Measurements from ENCODE around the gene VMP1. TPM values are rescaled to one million over a fixed set of nuclear protein-coding genes. Genes with fewer than 3 reads are reported as not detected.

VMP1 gene
- total and polyA plus RNA-seq, 2 donors (not counting 1 experiment from before 2014, with no cell fraction given): 125 to 235 TPM

- no peaks in the 10 kb centered on the region for H3K36me3 ChIP-seq (ENCODE audit: control insufficient read depth, insufficient read depth, low read length)
- no peaks in the 10 kb centered on the region for H4K20me1 ChIP-seq (ENCODE audit: control insufficient read depth, extremely low read depth, insufficient read depth, low read length)
- H3K4me2 ChIP-seq (ENCODE audit: extremely low read depth, insufficient read depth, low read length): no peak overlapping the region
- no peak overlapping the region for H2AFZ ChIP-seq (ENCODE audit: low read length)
- H3K79me2 ChIP-seq (ENCODE audit: control insufficient read depth, insufficient read depth, low read length): no peaks in the 10 kb centered on the region
- H3K27ac ChIP-seq (ENCODE audit: insufficient read depth, low read length): no peak overlapping the region
- H3K9me3 ChIP-seq (ENCODE audit: control insufficient read depth, insufficient read depth, low read depth, low read length): no peaks in the 10 kb centered on the region
- no peaks in the 10 kb centered on the region for H3K27me3 ChIP-seq (ENCODE audit: control insufficient read depth, insufficient read depth, low read length)
- peak; percentile 54 to 86 for DNase-seq (ENCODE audit: low read depth in 2 of 2)
- no peak overlapping the region for H3K4me3 ChIP-seq (replicated peaks in 1 of 4; ENCODE audit: control extremely low read depth in 1 of 4, insufficient read depth in 1 of 4, low read depth in 3 of 4, low read length in 4 of 4)
- TF ChIP-seq, protein P1, sequence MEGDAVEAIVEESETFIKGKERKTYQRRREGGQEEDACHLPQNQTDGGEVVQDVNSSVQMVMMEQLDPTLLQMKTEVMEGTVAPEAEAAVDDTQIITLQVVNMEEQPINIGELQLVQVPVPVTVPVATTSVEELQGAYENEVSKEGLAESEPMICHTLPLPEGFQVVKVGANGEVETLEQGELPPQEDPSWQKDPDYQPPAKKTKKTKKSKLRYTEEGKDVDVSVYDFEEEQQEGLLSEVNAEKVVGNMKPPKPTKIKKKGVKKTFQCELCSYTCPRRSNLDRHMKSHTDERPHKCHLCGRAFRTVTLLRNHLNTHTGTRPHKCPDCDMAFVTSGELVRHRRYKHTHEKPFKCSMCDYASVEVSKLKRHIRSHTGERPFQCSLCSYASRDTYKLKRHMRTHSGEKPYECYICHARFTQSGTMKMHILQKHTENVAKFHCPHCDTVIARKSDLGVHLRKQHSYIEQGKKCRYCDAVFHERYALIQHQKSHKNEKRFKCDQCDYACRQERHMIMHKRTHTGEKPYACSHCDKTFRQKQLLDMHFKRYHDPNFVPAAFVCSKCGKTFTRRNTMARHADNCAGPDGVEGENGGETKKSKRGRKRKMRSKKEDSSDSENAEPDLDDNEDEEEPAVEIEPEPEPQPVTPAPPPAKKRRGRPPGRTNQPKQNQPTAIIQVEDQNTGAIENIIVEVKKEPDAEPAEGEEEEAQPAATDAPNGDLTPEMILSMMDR (conservative IDR thresholded peaks at IDR 0.05 in 1 of 2, IDR thresholded peaks at IDR 0.05 in 1 of 2; ENCODE audit: low read depth in 1 of 2, low read length in 2 of 2): peak; percentile 41 to 59
- no peak for TF ChIP-seq EZH2 (IDR thresholded peaks at IDR 0.05; ENCODE audit: low read length, missing control alignments)
- H3K9ac ChIP-seq (ENCODE audit: insufficient read depth, low read length): no peak overlapping the region
- no peaks in the 10 kb centered on the region for H3K4me1 ChIP-seq (ENCODE audit: control insufficient read depth, extremely low read depth, insufficient read depth, low read length)
Measured at GRCh38 chr17:59859444-59860025, 152.1 kb downstream of the VMP1 start.

DNA sequence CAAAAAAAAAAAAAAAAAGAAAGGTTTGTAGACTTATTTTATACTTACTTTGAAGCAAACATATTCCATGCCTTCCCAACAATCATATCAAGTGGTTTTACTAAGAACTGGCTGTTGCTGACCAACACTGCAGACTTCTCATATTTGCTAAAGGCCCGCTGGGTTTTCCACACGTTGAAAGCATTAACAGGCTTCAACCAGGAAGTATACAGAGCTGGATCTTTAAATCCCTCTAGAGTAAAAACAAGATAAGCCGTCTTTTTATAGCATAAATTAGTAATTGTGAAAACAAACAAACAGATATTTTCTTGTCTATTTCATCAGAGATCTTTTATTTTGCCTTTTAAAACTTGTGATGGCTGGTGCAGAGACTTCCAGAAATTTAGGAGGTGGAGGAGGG is 156.2 kb downstream of the VMP1 start:
- Histone ChIP-seq H3K9ac (ENCODE audit: insufficient read depth, low read length) (no peak overlapping the region), H3K36me3 (ENCODE audit: control insufficient read depth, insufficient read depth, low read length) (no peaks in the 10 kb centered on the region), H3K4me2 (ENCODE audit: extremely low read depth, insufficient read depth, low read length) (no peak overlapping the region), H3K27me3 (ENCODE audit: control insufficient read depth, insufficient read depth, low read length) (no peaks in the 10 kb centered on the region), H3K9me3 (ENCODE audit: control insufficient read depth, insufficient read depth, low read depth, low read length) (no peaks in the 10 kb centered on the region), H3K27ac (ENCODE audit: insufficient read depth, low read length) (no peak overlapping the region), H3K4me1 (ENCODE audit: control insufficient read depth, extremely low read depth, insufficient read depth, low read length) (no peaks in the 10 kb centered on the region), H4K20me1 (ENCODE audit: control insufficient read depth, extremely low read depth, insufficient read depth, low read length) (no peaks in the 10 kb centered on the region), H3K4me3 (replicated peaks in 1 of 4; ENCODE audit: control extremely low read depth in 1 of 4, insufficient read depth in 1 of 4, low read depth in 3 of 4, low read length in 4 of 4) (no peak overlapping the region), H2AFZ (ENCODE audit: low read length) (no peak overlapping the region), H3K79me2 (ENCODE audit: control insufficient read depth, insufficient read depth, low read length) (no peaks in the 10 kb centered on the region)
- TF ChIP-seq, protein P1 (conservative IDR thresholded peaks at IDR 0.05 in 1 of 2, IDR thresholded peaks at IDR 0.05 in 1 of 2; ENCODE audit: low read depth in 1 of 2, low read length in 2 of 2): no peak
- TF ChIP-seq EZH2 (IDR thresholded peaks at IDR 0.05; ENCODE audit: low read length, missing control alignments): no peak
- no peak for DNase-seq (ENCODE audit: low read depth in 2 of 2)

DNA sequence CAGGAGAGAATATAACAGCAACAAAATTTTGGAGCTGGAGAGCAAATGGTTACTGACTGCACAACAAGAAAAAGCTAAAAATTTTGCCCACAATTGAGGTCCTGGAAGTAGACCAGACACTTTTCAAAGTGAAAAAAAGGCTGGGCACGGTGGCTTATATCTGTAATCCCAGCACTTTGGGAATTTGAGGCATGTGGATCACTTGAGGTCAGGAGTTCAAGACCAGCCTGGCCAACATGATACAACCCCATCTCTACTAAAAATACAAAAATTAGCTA is 162.4 kb downstream of the VMP1 start:
- Histone ChIP-seq H3K79me2 (ENCODE audit: control insufficient read depth, insufficient read depth, low read length) (no peaks in the 10 kb centered on the region), H3K4me3 (replicated peaks in 1 of 4; ENCODE audit: control extremely low read depth in 1 of 4, insufficient read depth in 1 of 4, low read depth in 3 of 4, low read length in 4 of 4) (no peak overlapping the region), H3K36me3 (ENCODE audit: control insufficient read depth, insufficient read depth, low read length) (no peaks in the 10 kb centered on the region), H3K27ac (ENCODE audit: insufficient read depth, low read length) (no peak overlapping the region), H3K4me1 (ENCODE audit: control insufficient read depth, extremely low read depth, insufficient read depth, low read length) (no peaks in the 10 kb centered on the region), H2AFZ (ENCODE audit: low read length) (no peak overlapping the region), H3K4me2 (ENCODE audit: extremely low read depth, insufficient read depth, low read length) (no peak overlapping the region), H3K9ac (ENCODE audit: insufficient read depth, low read length) (no peak overlapping the region), H3K9me3 (ENCODE audit: control insufficient read depth, insufficient read depth, low read depth, low read length) (no peaks in the 10 kb centered on the region), H3K27me3 (ENCODE audit: control insufficient read depth, insufficient read depth, low read length) (no peaks in the 10 kb centered on the region), H4K20me1 (ENCODE audit: control insufficient read depth, extremely low read depth, insufficient read depth, low read length) (no peaks in the 10 kb centered on the region)
- TF ChIP-seq, protein P1 (conservative IDR thresholded peaks at IDR 0.05 in 1 of 2, IDR thresholded peaks at IDR 0.05 in 1 of 2; ENCODE audit: low read depth in 1 of 2, low read length in 2 of 2): no peak
- no peak for TF ChIP-seq EZH2 (IDR thresholded peaks at IDR 0.05; ENCODE audit: low read length, missing control alignments)
- DNase-seq (ENCODE audit: low read depth in 2 of 2): no peak
